Activated CD4-positive, alpha-beta T cell treated with anti-CD3 and anti-CD28 coated beads, Interleukin-2, amount 50 U/mL, for 16 hours (primary cell): ENCODE data around the gene BTBD2.

Experiments
- DNase-seq: peaks from one replicate; pipeline ENCODE4 v3.0.0-alpha.2; 2020

Gene BTBD2

GRCh38 chr19:1936916-1937610, 78.5 kb downstream of the BTBD2 start:
- DNase-seq, result no peak

GRCh38 chr19:1936430-1936829, 79.1 kb downstream of the BTBD2 start:
- DNase-seq, result no peak

- DNase-seq, result peak; percentile 65
These were observed 79.9 kb downstream of the BTBD2 start for GRCh38 chr19:1935484-1936208.
